DMS 273 treated with DMSO at 0.1 percent for 48 hours (cell line): Measurements from ENCODE around the gene ITGA3.
A peak's percentile ranks its signal among the peaks of the same experiment; 100 is the strongest.

Experiments
- DNase-seq: peaks from one replicate; lab custom pipeline; 2025; lab: John Stamatoyannopoulos, UW

Gene ITGA3

DNA sequence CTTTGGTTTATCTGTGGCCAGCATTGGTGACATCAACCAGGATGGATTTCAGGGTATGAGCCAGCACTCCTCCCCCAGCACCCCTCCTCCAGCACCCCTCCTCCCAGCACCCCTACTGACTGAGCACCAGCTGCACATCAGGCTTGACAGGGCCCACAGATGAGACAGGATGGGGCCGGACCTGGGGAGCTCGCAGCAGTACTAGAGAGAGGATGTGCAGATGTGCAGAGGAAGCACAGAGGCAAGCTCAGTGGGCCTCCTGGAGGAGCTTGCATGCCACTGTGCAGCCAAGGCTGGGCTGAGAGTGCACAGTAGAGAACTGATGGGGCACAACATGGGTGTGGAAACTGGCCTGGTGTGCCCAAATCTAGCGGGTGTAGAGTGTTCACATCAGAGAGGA is 16.2 kb downstream of the ITGA3 start:
- no peak for DNase-seq

GRCh38 chr17:50072925-50073324 is 17.0 kb downstream of the ITGA3 start:
- DNase-seq = no peak

DNA sequence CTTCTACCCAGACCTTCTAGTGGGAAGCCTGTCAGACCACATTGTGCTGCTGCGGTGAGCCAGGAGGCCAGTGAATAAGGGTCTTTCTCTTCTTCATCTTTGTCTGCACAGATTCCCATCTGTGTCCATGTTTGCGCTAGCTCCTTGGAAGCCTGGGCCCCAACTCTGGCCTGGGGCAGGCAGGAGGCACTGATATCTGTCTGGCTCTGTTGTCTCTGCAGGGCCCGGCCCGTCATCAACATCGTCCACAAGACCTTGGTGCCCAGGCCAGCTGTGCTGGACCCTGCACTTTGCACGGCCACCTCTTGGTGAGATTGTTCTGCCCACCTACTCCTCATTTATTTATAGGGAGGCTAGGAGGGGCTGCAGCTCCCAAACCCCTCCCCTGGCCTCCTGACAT is 18.3 kb downstream of the ITGA3 start:
- no peak for DNase-seq

GRCh38 chr17:50075446-50076032 is 19.6 kb downstream of the ITGA3 start:
- no peak for DNase-seq

DNA sequence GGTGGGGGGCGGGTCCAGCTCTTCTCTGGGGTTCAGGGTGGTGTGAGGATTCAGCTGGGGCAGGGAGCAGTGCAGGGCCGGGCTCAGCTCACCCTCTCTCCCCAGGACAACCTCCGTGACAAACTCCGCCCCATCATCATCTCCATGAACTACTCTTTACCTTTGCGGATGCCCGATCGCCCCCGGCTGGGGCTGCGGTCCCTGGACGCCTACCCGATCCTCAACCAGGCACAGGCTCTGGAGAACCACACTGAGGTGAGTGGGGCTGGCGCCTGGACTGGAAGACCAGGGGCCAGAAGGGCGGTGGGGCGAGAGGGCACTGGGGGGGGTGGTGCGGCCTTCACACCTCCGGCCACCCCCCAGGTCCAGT is 20.3 kb downstream of the ITGA3 start:
- DNase-seq = no peak

DNA sequence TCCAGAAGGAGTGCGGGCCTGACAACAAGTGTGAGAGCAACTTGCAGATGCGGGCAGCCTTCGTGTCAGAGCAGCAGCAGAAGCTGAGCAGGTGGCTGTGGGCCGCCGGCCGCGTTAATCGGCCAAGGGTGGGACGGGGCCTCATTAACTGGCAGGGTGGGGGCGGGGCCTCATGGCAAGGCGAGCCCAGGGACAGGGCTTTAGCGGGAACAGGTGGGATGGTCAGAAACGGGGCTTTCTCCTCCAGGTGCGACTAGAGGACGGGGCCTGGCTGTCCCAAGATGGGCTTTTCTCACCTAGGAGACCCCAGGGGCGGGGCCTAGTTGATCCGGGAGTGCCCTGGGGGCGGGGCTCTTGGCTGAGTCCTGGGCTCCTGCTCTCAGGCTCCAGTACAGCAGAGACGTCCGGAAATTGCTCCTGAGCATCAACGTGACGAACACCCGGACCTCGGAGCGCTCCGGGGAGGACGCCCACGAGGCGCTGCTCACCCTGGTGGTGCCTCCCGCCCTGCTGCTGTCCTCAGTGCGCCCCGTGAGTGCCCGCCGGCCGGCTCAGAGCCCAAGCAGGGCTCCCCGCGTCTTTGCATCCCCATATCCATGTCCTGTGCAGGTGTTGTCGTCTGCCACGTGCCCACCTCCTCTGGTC is 20.8 kb downstream of the ITGA3 start:
- peak; percentile 16 for DNase-seq

DNA sequence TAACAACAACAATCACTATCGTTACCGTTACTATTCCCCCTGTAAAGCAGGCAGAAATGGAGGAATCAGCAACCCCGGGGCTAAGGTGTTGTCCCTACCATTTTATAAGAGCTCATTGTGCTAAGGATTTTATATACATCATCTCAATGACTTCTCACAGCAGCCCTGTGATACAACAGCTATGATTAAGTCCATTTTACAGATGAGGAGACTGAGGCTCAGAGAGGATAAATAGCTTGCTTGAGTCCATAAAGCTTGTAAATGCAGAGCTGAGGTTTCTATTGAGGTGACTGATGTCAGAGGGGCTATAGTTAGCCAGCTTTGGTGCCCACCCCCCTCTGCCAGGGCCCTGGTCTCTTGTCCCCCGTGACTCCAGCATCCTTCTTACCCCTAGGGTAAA is 22.5 kb downstream of the ITGA3 start:
- DNase-seq = no peak

GRCh38 chr17:50079334-50080095 is 23.6 kb downstream of the ITGA3 start:
- peak; percentile 77 for DNase-seq

GRCh38 chr17:50080096-50080480 is 24.2 kb downstream of the ITGA3 start:
- DNase-seq = no peak

- no peak for DNase-seq
Measured at GRCh38 chr17:50080827-50081226, 24.9 kb downstream of the ITGA3 start.

DNA sequence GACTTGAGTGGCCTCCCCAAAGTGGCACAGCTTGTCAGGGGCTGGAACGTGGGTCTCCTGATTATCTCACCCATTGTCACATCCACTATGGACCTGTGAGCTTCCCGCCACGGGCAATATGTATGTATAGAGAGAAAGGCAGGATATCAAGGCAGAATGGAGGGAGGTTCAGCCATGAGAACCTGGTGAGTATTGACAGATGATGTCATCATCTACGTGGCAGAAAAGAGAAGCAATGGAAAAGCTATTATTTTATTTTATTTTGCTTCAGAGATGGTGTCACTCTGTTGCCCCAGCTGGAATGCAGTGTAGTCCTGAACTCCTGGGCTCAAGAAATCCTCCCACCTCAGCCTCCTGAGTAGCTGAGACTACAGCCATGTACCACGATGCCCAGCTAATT is 25.8 kb downstream of the ITGA3 start:
- DNase-seq = no peak

DNA sequence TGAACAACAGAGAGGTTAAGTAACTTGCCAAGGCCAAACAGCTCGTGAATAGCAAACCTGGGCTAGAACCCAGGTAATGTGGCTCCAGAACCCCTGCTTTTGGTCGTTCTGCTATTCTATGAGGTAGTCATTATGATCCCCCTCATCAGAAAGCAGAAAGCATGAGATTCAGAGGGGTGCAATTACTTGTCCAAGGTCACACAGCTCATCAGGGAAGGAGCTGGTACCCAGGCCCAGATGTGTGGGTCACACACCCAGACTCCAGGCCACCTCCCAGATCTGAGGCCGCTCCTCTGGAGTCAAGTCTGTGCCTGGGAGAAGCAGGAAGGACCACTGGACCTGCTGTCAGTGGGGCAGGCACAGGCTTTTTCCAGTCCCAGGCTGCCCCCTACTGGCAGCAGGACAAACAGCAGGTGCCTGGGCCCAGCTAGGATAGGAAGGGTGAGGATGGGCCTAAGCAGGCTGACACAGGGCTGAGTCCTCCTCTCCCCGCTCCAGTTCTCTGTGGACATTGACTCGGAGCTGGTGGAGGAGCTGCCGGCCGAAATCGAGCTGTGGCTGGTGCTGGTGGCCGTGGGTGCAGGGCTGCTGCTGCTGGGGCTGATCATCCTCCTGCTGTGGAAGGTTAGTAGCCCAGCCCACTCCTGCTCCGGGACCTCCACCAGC is 31.5 kb downstream of the ITGA3 start:
- DNase-seq = peak; percentile 56

- no peak for DNase-seq
Measured at GRCh38 chr17:50087912-50088405, 32.0 kb downstream of the ITGA3 start.

GRCh38 chr17:50088952-50089825 is 33.3 kb downstream of the ITGA3 start:
- no peak for DNase-seq

DNA sequence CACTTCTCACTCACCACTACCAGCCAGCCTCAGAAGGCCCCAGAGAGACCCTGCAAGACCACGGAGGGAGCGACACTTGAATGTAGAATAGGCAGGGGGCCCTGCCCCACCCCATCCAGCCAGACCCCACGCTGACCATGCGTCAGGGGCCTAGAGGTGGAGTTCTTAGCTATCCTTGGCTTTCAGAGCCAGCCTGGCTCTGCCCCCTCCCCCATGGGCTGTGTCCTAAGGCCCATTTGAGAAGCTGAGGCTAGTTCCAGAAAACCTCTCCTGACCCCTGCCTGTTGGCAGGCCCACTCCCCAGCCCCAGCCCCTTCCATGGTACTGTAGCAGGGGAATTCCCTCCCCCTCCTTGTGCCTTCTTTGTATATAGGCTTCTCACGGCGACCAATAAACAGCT is 34.2 kb downstream of the ITGA3 start:
- no peak for DNase-seq

GRCh38 chr17:50090971-50091917 is 35.3 kb downstream of the ITGA3 start:
- DNase-seq = no peak

- no peak for DNase-seq
Measured at GRCh38 chr17:50091918-50092285, 36.0 kb downstream of the ITGA3 start.

GRCh38 chr17:50093246-50093645 is 37.3 kb downstream of the ITGA3 start:
- DNase-seq = no peak

- no peak for DNase-seq
Measured at GRCh38 chr17:50093807-50094206, 37.9 kb downstream of the ITGA3 start.

DNA sequence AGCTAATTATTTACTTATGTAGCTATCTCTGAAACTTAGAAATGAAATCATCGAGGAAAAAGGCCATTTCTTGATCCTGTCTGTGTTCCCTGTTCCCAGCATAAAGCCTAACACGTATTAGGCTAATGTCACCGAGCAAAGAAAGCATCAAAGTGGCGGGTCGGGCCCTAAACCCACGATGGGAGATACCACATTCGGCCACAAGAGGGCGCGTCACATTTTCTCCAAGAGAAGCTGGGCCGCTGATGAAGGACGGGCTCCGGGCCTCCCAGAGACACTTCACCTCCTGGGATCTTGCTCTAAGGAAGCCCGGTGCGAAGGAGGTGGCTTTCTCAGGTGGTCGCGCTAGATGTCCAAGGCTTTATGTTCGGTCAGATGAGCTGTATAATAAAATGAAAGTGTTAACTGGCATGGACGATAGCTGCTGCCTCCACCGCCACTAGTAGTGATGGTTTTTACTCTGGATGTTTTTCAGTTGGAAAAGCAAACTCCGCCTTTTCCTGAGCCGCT is 38.4 kb downstream of the ITGA3 start:
- DNase-seq = peak; percentile 63
